PC-9 (cell line): ENCODE results near the gene MIER3. TPM values are rescaled to one million over a fixed set of nuclear protein-coding genes. Genes with fewer than 3 reads are reported as not detected.

Source experiments
- BruUV-seq: library from RNA; stranded (reverse); fragments of 400-500 nt; replicated peaks from 2 replicates; lab custom pipeline; 2021; lab: Mats Ljungman, UMichigan
- CTCF ChIA-PET: fragments of 300-600 bp; sonication (Branson Sonifier 250); formaldehyde crosslinking; loops from one replicate; lab custom pipeline; 2022; ENCODE audit warnings: antibody characterized with exemption; lab: Charles Lee
- POLR2A ChIA-PET: fragments of 300-600 bp; sonication (Branson Sonifier 250); formaldehyde crosslinking; loops from one replicate; lab custom pipeline; 2022; ENCODE audit warnings: antibody characterized with exemption; ENCODE audit not compliant: unreplicated experiment; lab: Charles Lee
- DNase-seq, 2 experiments: peaks; one replicate each; pipeline versions ENCODE4 v3.0.0 to v3.0.0-alpha.2; 2015 to 2022; ENCODE audit warnings: mixed read lengths in 1 of 2
- H2AFZ ChIP-seq: fragments of 200-600 bp; sonication (generic); 2 replicates; pipeline ENCODE4 v1.8.1; 2017; ENCODE audit warnings: antibody characterized with exemption
- H3F3A ChIP-seq: fragments of 200-600 bp; sonication (generic); 2 replicates; pipeline ENCODE4 v1.8.1; 2017; ENCODE audit warnings: antibody characterized with exemption, mild to moderate bottlenecking, low read depth; ENCODE audit not compliant: insufficient read depth
- H3K27ac ChIP-seq: fragments of 200-600 bp; sonication (generic); 2 replicates; pipeline ENCODE4 v1.6.1; 2016; ENCODE audit warnings: mixed run types
- H3K27me3 ChIP-seq: fragments of 200-600 bp; sonication (generic); 2 replicates; pipeline ENCODE4 v1.6.1; 2016; ENCODE audit warnings: low read depth, mixed run types; ENCODE audit not compliant: insufficient read depth
- H3K36me3 ChIP-seq: fragments of 200-600 bp; sonication (generic); 2 replicates; pipeline ENCODE4 v1.6.1; 2016; ENCODE audit warnings: low read depth, mixed run types
- H3K4me1 ChIP-seq: fragments of 200-600 bp; sonication (generic); replicated peaks from 2 replicates; pipeline ENCODE4 v1.6.1; 2016; ENCODE audit warnings: mixed run types; ENCODE audit not compliant: insufficient read depth
- H3K4me2 ChIP-seq: fragments of 200-600 bp; sonication (generic); 2 replicates; pipeline ENCODE4 v1.6.1; 2017; ENCODE audit warnings: mixed run types
- H3K4me3 ChIP-seq: fragments of 200-600 bp; sonication (generic); 2 replicates; pipeline ENCODE4 v1.6.1; 2016; ENCODE audit warnings: mixed run types
- H3K79me2 ChIP-seq: fragments of 200-600 bp; sonication (generic); 2 replicates; pipeline ENCODE4 v1.6.1; 2017; ENCODE audit warnings: low read depth, mixed run types
- H3K9me2 ChIP-seq: fragments of 200-600 bp; sonication (generic); 2 replicates; pipeline ENCODE4 v1.8.1; 2017; ENCODE audit warnings: mild to moderate bottlenecking; ENCODE audit not compliant: insufficient read depth
- H3K9me3 ChIP-seq: fragments of 200-600 bp; sonication (generic); 2 replicates; pipeline ENCODE4 v1.8.1; 2016; ENCODE audit warnings: low read depth; ENCODE audit not compliant: insufficient read depth
- H4K20me1 ChIP-seq: fragments of 200-600 bp; sonication (generic); 2 replicates; pipeline ENCODE4 v1.8.1; 2017; ENCODE audit not compliant: insufficient read depth
- EZH2 ChIP-seq: fragments of 200-600 bp; sonication (generic); IDR thresholded peaks from 2 replicates; pipeline ENCODE4 v1.8.0; 2017; ENCODE audit warnings: antibody characterized with exemption, low read depth
- intact Hi-C: fragments of 100-400 bp; cut with micrococcal nuclease; formaldehyde crosslinking; loops from one replicate; pipeline ENCODE4 v1.10.0; 2022; ENCODE audit not compliant: unreplicated experiment
- total RNA-seq: library from RNA; stranded (reverse); gene quantifications from 2 replicates; pipeline ENCODE4 v1.2.3, GENCODE V29; 2021
- TF ChIP-seq, protein P1 (sequence below): fragments of 200-600 bp; sonication (generic); conservative IDR thresholded peaks from 2 replicates; pipeline ENCODE4 v1.6.1; 2017; ENCODE audit warnings: mixed run types, antibody characterized with exemption, mild to moderate bottlenecking, moderate library complexity

The MIER3 gene
- total RNA-seq, 1 experiment from 2014 or later = 17.3 TPM

- BruUV-seq = no TSS peak
- Histone ChIP-seq H3K4me1 (no peaks in the 10 kb centered on the region), H3K36me3 (peaks cover 3% of the 10 kb centered on the region; the same call in 1 of the 2 replicates), H3K9me3 (no peaks in the 10 kb centered on the region), H3K4me3 (no peak overlapping the region), H3K4me2 (no peak overlapping the region), H3F3A (no peaks in the 10 kb centered on the region), H3K79me2 (no peaks in the 10 kb centered on the region), H2AFZ (no peak overlapping the region), H4K20me1 (no peaks in the 10 kb centered on the region), H3K27me3 (no peaks in the 10 kb centered on the region), H3K27ac (no peak overlapping the region), H3K9me2 (no peaks in the 10 kb centered on the region)
- no peak for DNase-seq
- intact Hi-C loops = no loop called here
- TF ChIP-seq, protein P1, sequence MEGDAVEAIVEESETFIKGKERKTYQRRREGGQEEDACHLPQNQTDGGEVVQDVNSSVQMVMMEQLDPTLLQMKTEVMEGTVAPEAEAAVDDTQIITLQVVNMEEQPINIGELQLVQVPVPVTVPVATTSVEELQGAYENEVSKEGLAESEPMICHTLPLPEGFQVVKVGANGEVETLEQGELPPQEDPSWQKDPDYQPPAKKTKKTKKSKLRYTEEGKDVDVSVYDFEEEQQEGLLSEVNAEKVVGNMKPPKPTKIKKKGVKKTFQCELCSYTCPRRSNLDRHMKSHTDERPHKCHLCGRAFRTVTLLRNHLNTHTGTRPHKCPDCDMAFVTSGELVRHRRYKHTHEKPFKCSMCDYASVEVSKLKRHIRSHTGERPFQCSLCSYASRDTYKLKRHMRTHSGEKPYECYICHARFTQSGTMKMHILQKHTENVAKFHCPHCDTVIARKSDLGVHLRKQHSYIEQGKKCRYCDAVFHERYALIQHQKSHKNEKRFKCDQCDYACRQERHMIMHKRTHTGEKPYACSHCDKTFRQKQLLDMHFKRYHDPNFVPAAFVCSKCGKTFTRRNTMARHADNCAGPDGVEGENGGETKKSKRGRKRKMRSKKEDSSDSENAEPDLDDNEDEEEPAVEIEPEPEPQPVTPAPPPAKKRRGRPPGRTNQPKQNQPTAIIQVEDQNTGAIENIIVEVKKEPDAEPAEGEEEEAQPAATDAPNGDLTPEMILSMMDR = no peak
- TF ChIP-seq EZH2 = no peak
- ChIA-PET POLR2A (interaction anchor here (0.6 kb wide), 1 partner anchor 286 kb away, joined by 9 read pairs; no protein-coding TSS in a partner anchor), CTCF (no interaction called here)
Measured at GRCh38 chr5:56917534-56917933, 34.4 kb downstream of the MIER3 start.

DNA sequence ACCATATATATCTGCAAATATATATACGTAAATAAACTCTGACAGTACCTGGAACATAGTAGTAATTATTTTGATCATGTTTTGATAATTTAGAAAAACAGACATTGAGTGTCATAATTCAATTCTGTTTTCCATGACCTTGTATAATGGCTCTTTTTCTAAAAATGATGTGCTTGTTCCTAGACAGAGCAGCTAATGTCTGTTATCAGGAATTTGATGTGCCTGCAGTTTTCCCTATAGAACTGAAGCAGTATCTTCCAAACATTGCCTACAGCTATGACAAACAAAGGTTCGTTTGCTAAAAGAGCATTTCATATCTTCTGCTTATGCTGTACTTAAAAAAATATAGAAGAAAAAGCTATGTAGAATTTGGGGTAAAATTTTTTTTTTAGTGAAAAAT lies 37.2 kb downstream of the MIER3 start:
- Histone ChIP-seq H3K9me2 (no peaks in the 10 kb centered on the region), H3K4me1 (peaks cover 6% of the 10 kb centered on the region), H3K27ac (no peak overlapping the region), H3K9me3 (no peaks in the 10 kb centered on the region), H3F3A (no peaks in the 10 kb centered on the region), H2AFZ (no peak overlapping the region), H3K4me2 (no peak overlapping the region), H3K79me2 (no peaks in the 10 kb centered on the region), H3K4me3 (no peak overlapping the region), H4K20me1 (no peaks in the 10 kb centered on the region), H3K36me3 (no peaks in the 10 kb centered on the region), H3K27me3 (no peaks in the 10 kb centered on the region)
- ChIA-PET POLR2A (no interaction called here), CTCF (no interaction called here)
- DNase-seq = no peak
- intact Hi-C loops = loop anchor here (5.0 kb wide), 1 partner anchor 38 kb away; the partner anchor contains the start of gene MIER3
- TF ChIP-seq, protein P1 = no peak
- TF ChIP-seq EZH2 = no peak
- BruUV-seq = no TSS peak

DNA sequence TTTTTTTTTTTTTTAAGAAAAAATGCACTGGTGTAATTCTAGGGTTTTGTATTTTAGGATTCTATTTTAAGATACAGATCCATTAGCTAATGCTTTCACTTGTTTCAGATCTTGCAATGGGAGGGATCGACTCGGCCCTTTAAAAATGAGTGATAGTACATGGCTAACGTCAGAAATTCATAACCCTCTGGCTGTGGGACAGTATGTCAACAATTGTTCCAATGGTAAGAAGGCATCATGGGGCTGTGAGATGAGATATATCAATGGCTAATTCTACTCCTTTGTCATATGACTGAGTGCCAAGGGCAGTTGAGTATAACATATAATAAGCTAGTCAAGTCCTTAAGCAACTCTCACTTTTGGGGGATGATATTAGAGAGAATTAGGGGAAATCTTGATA lies 38.2 kb downstream of the MIER3 start:
- H3K9me2 ChIP-seq = no peaks in the 10 kb centered on the region
- peaks cover 6% of the 10 kb centered on the region for H3K4me1 ChIP-seq
- no TSS peak for BruUV-seq
- no peak overlapping the region for H2AFZ ChIP-seq
- TF ChIP-seq EZH2 = no peak
- TF ChIP-seq, protein P1 = no peak
- no peaks in the 10 kb centered on the region for H3K79me2 ChIP-seq
- POLR2A ChIA-PET = no interaction called here
- no peak for DNase-seq
- H3K36me3 ChIP-seq = no peaks in the 10 kb centered on the region
- no peaks in the 10 kb centered on the region for H3K27me3 ChIP-seq
- no peak overlapping the region for H3K27ac ChIP-seq
- no peaks in the 10 kb centered on the region for H4K20me1 ChIP-seq
- H3K4me2 ChIP-seq = no peak overlapping the region
- H3K4me3 ChIP-seq = no peak overlapping the region
- CTCF ChIA-PET = interaction anchor here (0.6 to 1.0 kb wide), 2 partner anchors 257 to 316 kb away, joined by 3 read pairs; no protein-coding TSS in a partner anchor
- no peaks in the 10 kb centered on the region for H3K9me3 ChIP-seq
- H3F3A ChIP-seq = peaks cover 3% of the 10 kb centered on the region; the same call in 1 of the 2 replicates
- intact Hi-C loops = loop anchor here (5.0 kb wide), 1 partner anchor 39 kb away; the partner anchor contains the start of gene MIER3
